T-helper 17 cell (primary cell): Measurements from ENCODE around the gene CCSER1. TPM values are rescaled to one million over a fixed set of nuclear protein-coding genes. Genes with fewer than 3 reads are reported as not detected.
"Not testable (repeated sequence)": the region's sequence is repeated elsewhere in the genome, so short reads cannot be mapped to it uniquely, and the experiment has no call there.

Experiments used
- ATAC-seq: fragments of 150-1000 bp; cut with Tn5 transposase; 2 replicates; pipeline ENCODE4 v1.10.0; 2021; ENCODE audit warnings: mild to moderate bottlenecking, moderate library complexity
- DNase-seq, 3 donors: peaks; one replicate each; pipeline versions ENCODE4 v3.0.0 to v3.0.0-alpha.2; 2020 to 2021
- H3K9me3 ChIP-seq: one replicate; pipeline ENCODE4 v1.7.0; 2013; ENCODE audit warnings: low read length, mild to moderate bottlenecking; ENCODE audit not compliant: control insufficient read depth, poor library complexity, severe bottlenecking
- H3K27ac Mint-ChIP-seq: one replicate; pipeline ENCODE4 v1.8.0; 2022; ENCODE audit warnings: mild to moderate bottlenecking, moderate library complexity, mixed read lengths
- H3K27me3 Mint-ChIP-seq: one replicate; pipeline ENCODE4 v1.8.0; 2022; ENCODE audit warnings: mixed read lengths
- H3K36me3 Mint-ChIP-seq: one replicate; pipeline ENCODE4 v1.8.0; 2022; ENCODE audit warnings: low read depth, mixed read lengths
- H3K4me1 Mint-ChIP-seq: one replicate; pipeline ENCODE4 v1.8.0; 2022; ENCODE audit warnings: mild to moderate bottlenecking, mixed read lengths
- H3K4me3 Mint-ChIP-seq: one replicate; pipeline ENCODE4 v1.8.0; 2022; ENCODE audit warnings: mild to moderate bottlenecking, moderate library complexity, mixed read lengths
- total RNA-seq, 4 donors: library from RNA in 2 of 4; stranded (reverse) in 2 of 4; gene quantifications; one replicate each; pipeline ENCODE4 v1.2.3 and lab custom pipeline; 2022 to 2026

The CCSER1 gene
- total RNA-seq, 2 donors from 2014 or later, result 1.7 to 3.0 TPM

- Mint-ChIP-seq H3K4me3 (no peak overlapping the region), H3K27ac (no peak overlapping the region)
Observed at GRCh38 chr4:90841676-90842075, 714.5 kb downstream of the CCSER1 start.

GRCh38 chr4:90842960-90843359, 715.8 kb downstream of the CCSER1 start:
- no peak for ATAC-seq
- no peaks in the 10 kb centered on the region for H3K27me3 Mint-ChIP-seq
- no peaks in the 10 kb centered on the region for H3K9me3 ChIP-seq
- H3K36me3 Mint-ChIP-seq, result no peaks in the 10 kb centered on the region
- no peak for DNase-seq
- no peak overlapping the region for H3K27ac Mint-ChIP-seq
- no peak overlapping the region for H3K4me3 Mint-ChIP-seq
- no peaks in the 10 kb centered on the region for H3K4me1 Mint-ChIP-seq

More at GRCh38 chr4:90841676-90842075, 714.5 kb downstream of the CCSER1 start:
- no peaks in the 10 kb centered on the region for H3K27me3 Mint-ChIP-seq
- H3K9me3 ChIP-seq, result no peaks in the 10 kb centered on the region
- H3K4me1 Mint-ChIP-seq, result no peaks in the 10 kb centered on the region
- no peaks in the 10 kb centered on the region for H3K36me3 Mint-ChIP-seq
- ATAC-seq (no peak), DNase-seq (no peak)

- no peaks in the 10 kb centered on the region for H3K4me1 Mint-ChIP-seq
- DNase-seq, result no peak
- no peaks in the 10 kb centered on the region for H3K9me3 ChIP-seq
- ATAC-seq, result no peak
- H3K36me3 Mint-ChIP-seq, result no peaks in the 10 kb centered on the region
- H3K4me3 Mint-ChIP-seq, result no peak overlapping the region
- no peak overlapping the region for H3K27ac Mint-ChIP-seq
- no peaks in the 10 kb centered on the region for H3K27me3 Mint-ChIP-seq
Observed at GRCh38 chr4:90844241-90844640, 717.0 kb downstream of the CCSER1 start.

GRCh38 chr4:90845777-90846176, 718.6 kb downstream of the CCSER1 start:
- DNase-seq (no peak), ATAC-seq (no peak)
- no peaks in the 10 kb centered on the region for H3K36me3 Mint-ChIP-seq
- H3K27me3 Mint-ChIP-seq, result no peaks in the 10 kb centered on the region
- no peak overlapping the region for H3K27ac Mint-ChIP-seq
- no peak overlapping the region for H3K4me3 Mint-ChIP-seq
- no peaks in the 10 kb centered on the region for H3K4me1 Mint-ChIP-seq
- no peaks in the 10 kb centered on the region for H3K9me3 ChIP-seq

- no peaks in the 10 kb centered on the region for H3K9me3 ChIP-seq
- DNase-seq (no peak), ATAC-seq (no peak)
- H3K36me3 Mint-ChIP-seq, result no peaks in the 10 kb centered on the region
- no peak overlapping the region for H3K4me3 Mint-ChIP-seq
- H3K27ac Mint-ChIP-seq, result no peak overlapping the region
- H3K27me3 Mint-ChIP-seq, result no peaks in the 10 kb centered on the region
- H3K4me1 Mint-ChIP-seq, result no peaks in the 10 kb centered on the region
Observed at GRCh38 chr4:90852237-90852636, 725.0 kb downstream of the CCSER1 start.

GRCh38 chr4:90855111-90855510, 727.9 kb downstream of the CCSER1 start:
- H3K27me3 Mint-ChIP-seq, result no peaks in the 10 kb centered on the region
- no peaks in the 10 kb centered on the region for H3K4me1 Mint-ChIP-seq
- H3K27ac Mint-ChIP-seq, result no peak overlapping the region
- ATAC-seq (no peak), DNase-seq (no peak)
- no peaks in the 10 kb centered on the region for H3K36me3 Mint-ChIP-seq
- H3K9me3 ChIP-seq, result no peaks in the 10 kb centered on the region
- no peak overlapping the region for H3K4me3 Mint-ChIP-seq

GRCh38 chr4:90857081-90857820, 730.1 kb downstream of the CCSER1 start:
- no peak overlapping the region for H3K4me3 Mint-ChIP-seq
- H3K27ac Mint-ChIP-seq, result no peak overlapping the region
- H3K4me1 Mint-ChIP-seq, result no peaks in the 10 kb centered on the region
- no peaks in the 10 kb centered on the region for H3K9me3 ChIP-seq
- no peaks in the 10 kb centered on the region for H3K36me3 Mint-ChIP-seq
- ATAC-seq, result no peak
- no peak for DNase-seq
- H3K27me3 Mint-ChIP-seq, result no peaks in the 10 kb centered on the region

- H3K9me3 ChIP-seq, result peaks cover 3% of the 10 kb centered on the region
- ATAC-seq, result no peak
- Mint-ChIP-seq H3K27me3 (no peaks in the 10 kb centered on the region), H3K4me1 (no peaks in the 10 kb centered on the region), H3K27ac (no peak overlapping the region), H3K36me3 (no peaks in the 10 kb centered on the region), H3K4me3 (no peak overlapping the region)
- no peak for DNase-seq
Observed at GRCh38 chr4:90875791-90876190, 748.6 kb downstream of the CCSER1 start.

- Mint-ChIP-seq H3K27ac (no peak overlapping the region), H3K4me3 (no peak overlapping the region), H3K4me1 (no peaks in the 10 kb centered on the region), H3K36me3 (no peaks in the 10 kb centered on the region), H3K27me3 (no peaks in the 10 kb centered on the region)
- DNase-seq, result no peak
- H3K9me3 ChIP-seq, result peaks cover 3% of the 10 kb centered on the region
- ATAC-seq, result no peak
Observed at GRCh38 chr4:90876296-90876695, 749.1 kb downstream of the CCSER1 start.

- Mint-ChIP-seq H3K36me3 (no peaks in the 10 kb centered on the region), H3K27me3 (no peaks in the 10 kb centered on the region), H3K4me3 (no peak overlapping the region), H3K4me1 (no peaks in the 10 kb centered on the region), H3K27ac (no peak overlapping the region)
- H3K9me3 ChIP-seq, result no peaks in the 10 kb centered on the region
- no peak for ATAC-seq
- no peak for DNase-seq
Observed at GRCh38 chr4:90883519-90883918, 756.3 kb downstream of the CCSER1 start.

- H3K4me3 Mint-ChIP-seq, result no peak overlapping the region
- ATAC-seq (no peak), DNase-seq (no peak)
- H3K27ac Mint-ChIP-seq, result no peak overlapping the region
- no peaks in the 10 kb centered on the region for H3K4me1 Mint-ChIP-seq
- H3K36me3 Mint-ChIP-seq, result no peaks in the 10 kb centered on the region
- H3K27me3 Mint-ChIP-seq, result no peaks in the 10 kb centered on the region
- H3K9me3 ChIP-seq, result no peaks in the 10 kb centered on the region
Observed at GRCh38 chr4:90888571-90888970, 761.4 kb downstream of the CCSER1 start.

GRCh38 chr4:90889171-90889570, 762.0 kb downstream of the CCSER1 start:
- H3K4me1 Mint-ChIP-seq, result no peaks in the 10 kb centered on the region
- H3K4me3 Mint-ChIP-seq, result no peak overlapping the region
- DNase-seq (no peak), ATAC-seq (no peak)
- H3K9me3 ChIP-seq, result no peaks in the 10 kb centered on the region
- H3K27ac Mint-ChIP-seq, result no peak overlapping the region
- H3K27me3 Mint-ChIP-seq, result no peaks in the 10 kb centered on the region
- no peaks in the 10 kb centered on the region for H3K36me3 Mint-ChIP-seq

GRCh38 chr4:90903413-90903812, 776.2 kb downstream of the CCSER1 start:
- not testable (repeated sequence) for H3K36me3 Mint-ChIP-seq, H3K27me3 Mint-ChIP-seq, H3K4me1 Mint-ChIP-seq, DNase-seq, H3K4me3 Mint-ChIP-seq, H3K9me3 ChIP-seq, ATAC-seq, H3K27ac Mint-ChIP-seq

- Mint-ChIP-seq H3K4me3 (no peak overlapping the region), H3K27me3 (no peaks in the 10 kb centered on the region), H3K4me1 (no peaks in the 10 kb centered on the region), H3K27ac (no peak overlapping the region), H3K36me3 (no peaks in the 10 kb centered on the region)
- ATAC-seq (no peak), DNase-seq (no peak)
- H3K9me3 ChIP-seq, result no peaks in the 10 kb centered on the region
Observed at GRCh38 chr4:90904021-90904420, 776.8 kb downstream of the CCSER1 start.
